Tibial artery (tissue), 4 donors: Measurements from ENCODE around the gene TCP11L2.

Experiments used
- DNase-seq, 2 donors: peaks; one replicate each; pipeline ENCODE4 v3.0.0-alpha.2; 2019
- H3K27ac ChIP-seq, 2 donors: fragments of 200-600 bp; sonication (generic) in 1 of 2; 1 replicate in 1 of 2; 2 replicates in 1 of 2; pipeline ENCODE4 v1.5.1; 2018 to 2019; ENCODE audit warnings: mild to moderate bottlenecking in 1 of 2
- H3K27me3 ChIP-seq, 2 donors: fragments of 200-600 bp; sonication (generic) in 1 of 2; one replicate each; pipeline versions ENCODE4 v1.5.1 to v1.6.0; 2016 to 2019
- H3K36me3 ChIP-seq, 3 donors: fragments of 200-600 bp; sonication (generic) in 2 of 3; one replicate each; pipeline ENCODE4 v1.5.1; 2016 to 2019; ENCODE audit warnings: mild to moderate bottlenecking in 2 of 3
- H3K4me1 ChIP-seq, 4 donors: fragments of 200-600 bp; sonication (generic) in 2 of 4; 1 replicate in 3 of 4; 2 replicates in 1 of 4; pipeline ENCODE4 v1.5.1; 2016 to 2019
- H3K4me3 ChIP-seq, 2 donors: fragments of 200-600 bp; sonication (generic) in 1 of 2; 1 replicate in 1 of 2; 2 replicates in 1 of 2; pipeline ENCODE4 v1.5.1; 2018 to 2019; ENCODE audit warnings: mild to moderate bottlenecking in 2 of 2
- H3K9me3 ChIP-seq, 3 donors: fragments of 200-600 bp; sonication (generic) in 1 of 3; one replicate each; pipeline ENCODE4 v1.5.1; 2016 to 2019
- CTCF ChIP-seq, 2 experiments: fragments of 200-600 bp in 1 of 2; fragments of 450-650 bp in 1 of 2; IDR thresholded peaks; one replicate each; pipeline ENCODE4 v1.5.1; 2017 to 2019; ENCODE audit warnings: antibody characterized with exemption in 2 of 2, mild to moderate bottlenecking in 1 of 2, moderate library complexity in 1 of 2
- intact Hi-C: fragments of 100-400 bp; cut with DNase I; formaldehyde crosslinking; loops from one replicate; pipeline ENCODE4 v1.15.0; 2023; ENCODE audit warnings: low total_unique reads

TCP11L2 gene

GRCh38 chr12:106358396-106359241 lies 56.1 kb downstream of the TCP11L2 start:
- peak; percentile 55 to 73 for DNase-seq
- peaks cover 0 to 19% (median 10%) of the 10 kb centered on the region in 4 donors for H3K4me1 ChIP-seq
- no peaks in the 10 kb centered on the region for H3K9me3 ChIP-seq
- H3K27me3 ChIP-seq = no peaks in the 10 kb centered on the region
- TF ChIP-seq CTCF (IDR thresholded peaks at IDR 0.05) = no peak
- intact Hi-C loops = loop anchor here (10.0 kb wide), 1 partner anchor 54 kb away; the partner anchor contains the start of gene TCP11L2
- H3K27ac ChIP-seq = peak overlapping the region; percentile 87 to 88
- peak overlapping the region; percentile 69 to 87 for H3K4me3 ChIP-seq
- H3K36me3 ChIP-seq = no peaks in the 10 kb centered on the region

- H3K9me3 ChIP-seq = no peaks in the 10 kb centered on the region
- no peak for TF ChIP-seq CTCF (IDR thresholded peaks at IDR 0.05)
- peaks cover 0 to 5% (median 0%) of the 10 kb centered on the region in 3 donors for H3K36me3 ChIP-seq
- H3K27ac ChIP-seq = no peak overlapping the region
- no peak overlapping the region for H3K4me3 ChIP-seq
- H3K27me3 ChIP-seq = no peaks in the 10 kb centered on the region
- DNase-seq = no peak
- peaks cover 0 to 19% (median 10%) of the 10 kb centered on the region in 4 donors for H3K4me1 ChIP-seq
- intact Hi-C loops = loop anchor here (10.0 kb wide), 1 partner anchor 55 kb away; the partner anchor contains the start of gene TCP11L2
These were observed 57.3 kb downstream of the TCP11L2 start for GRCh38 chr12:106359646-106360399.

GRCh38 chr12:106360400-106360994 lies 58.0 kb downstream of the TCP11L2 start:
- no peak for TF ChIP-seq CTCF (IDR thresholded peaks at IDR 0.05)
- no peak for DNase-seq
- peaks cover 0 to 19% (median 10%) of the 10 kb centered on the region in 4 donors for H3K4me1 ChIP-seq
- intact Hi-C loops = no loop called here
- no peaks in the 10 kb centered on the region for H3K27me3 ChIP-seq
- peaks cover 0 to 8% (median 0%) of the 10 kb centered on the region in 3 donors for H3K36me3 ChIP-seq
- H3K9me3 ChIP-seq = no peaks in the 10 kb centered on the region
- H3K27ac ChIP-seq = no peak overlapping the region
- no peak overlapping the region for H3K4me3 ChIP-seq

GRCh38 chr12:106362971-106363370 lies 60.4 kb downstream of the TCP11L2 start:
- Histone ChIP-seq H3K36me3 (peaks cover 0 to 10% (median 0%) of the 10 kb centered on the region in 3 donors), H3K27ac (no peak overlapping the region), H3K9me3 (no peaks in the 10 kb centered on the region), H3K4me1 (peaks cover 0 to 11% (median 7%) of the 10 kb centered on the region in 4 donors), H3K27me3 (no peaks in the 10 kb centered on the region), H3K4me3 (no peak overlapping the region)
- no peak for DNase-seq
- no peak for TF ChIP-seq CTCF (IDR thresholded peaks at IDR 0.05)
- intact Hi-C loops = no loop called here

GRCh38 chr12:106364261-106364660 lies 61.7 kb downstream of the TCP11L2 start:
- peaks cover under 1 to 14% (median under 1%) of the 10 kb centered on the region in 3 donors for H3K36me3 ChIP-seq
- intact Hi-C loops = no loop called here

More at GRCh38 chr12:106364261-106364660, 61.7 kb downstream of the TCP11L2 start:
- Histone ChIP-seq H3K4me3 (no peak overlapping the region), H3K27ac (no peak overlapping the region), H3K9me3 (no peaks in the 10 kb centered on the region), H3K27me3 (no peaks in the 10 kb centered on the region), H3K4me1 (peaks cover 0 to 3% (median under 1%) of the 10 kb centered on the region in 4 donors)
- no peak for TF ChIP-seq CTCF (IDR thresholded peaks at IDR 0.05)
- DNase-seq = no peak
